Kidney (tissue), 14 donors: ENCODE data around the gene KCNJ15. TPM values are rescaled to one million over a fixed set of nuclear protein-coding genes. Genes with fewer than 3 reads are reported as not detected.

Experiments
- DNase-seq, 5 donors: peaks; one replicate each; pipeline ENCODE4 v3.0.0-alpha.2; 2013 to 2020
- FAIRE-seq: peaks from 2 replicates; lab custom pipeline; 2012; peaks lifted over from hg19 to GRCh38; lab: Jason Lieb, UNC
- H3K27ac ChIP-seq, 2 donors: one replicate each; pipeline ENCODE4 v1.7.0; 2013; ENCODE audit warnings: low read depth in 2 of 2, low read length in 2 of 2, inconsistent platforms in 1 of 2
- H3K27me3 ChIP-seq: one replicate; pipeline ENCODE4 v1.7.1; 2013; ENCODE audit warnings: low read length, inconsistent platforms; ENCODE audit not compliant: control insufficient read depth, insufficient read depth
- H3K36me3 ChIP-seq, 3 donors: one replicate each; pipeline versions ENCODE4 v1.7.0 to v1.7.1; 2013; ENCODE audit warnings: low read length in 3 of 3, control low read depth in 1 of 3, inconsistent platforms in 1 of 3; ENCODE audit not compliant: insufficient read depth in 3 of 3, control insufficient read depth in 2 of 3
- H3K4me1 ChIP-seq, 3 donors: one replicate each; pipeline versions ENCODE4 v1.7.0 to v1.7.1; 2013; ENCODE audit warnings: low read length in 3 of 3, inconsistent platforms in 1 of 3, low read depth in 1 of 3; ENCODE audit not compliant: control insufficient read depth in 2 of 3, insufficient read depth in 2 of 3
- H3K4me3 ChIP-seq, 3 donors: one replicate each; pipeline versions ENCODE4 v1.7.0 to v1.8.1; 2013; ENCODE audit warnings: low read length in 3 of 3, control low read depth in 1 of 3, inconsistent platforms in 1 of 3
- H3K9ac ChIP-seq, 3 donors: one replicate each; pipeline versions ENCODE4 v1.7.0 to v1.7.1; 2013; ENCODE audit warnings: low read length in 3 of 3, control low read depth in 1 of 3, inconsistent platforms in 1 of 3
- H3K9me3 ChIP-seq, 3 donors: one replicate each; pipeline versions ENCODE4 v1.7.0 to v1.7.1; 2013; ENCODE audit warnings: low read length in 3 of 3, control low read depth in 1 of 3, inconsistent platforms in 1 of 3; ENCODE audit not compliant: control insufficient read depth in 2 of 3, insufficient read depth in 1 of 3
- CTCF ChIP-seq: IDR thresholded peaks from 3 replicates; pipeline ENCODE4 v1.5.1; 2012; ENCODE audit warnings: mild to moderate bottlenecking, moderate library complexity, borderline replicate concordance; ENCODE audit not compliant: insufficient read depth; ENCODE audit errors: extremely low read depth
- intact Hi-C: fragments of 100-400 bp; cut with DNase I; formaldehyde crosslinking; loops from one replicate; pipeline ENCODE4 v1.11.1; 2022
- polyA plus RNA-seq: library from polyadenylated mRNA; stranded (reverse); fragments of 350-450 nt; fragmentation: Illumina TruSeq; extraction: RNeasy Lipid Tissue Mini Kit (QIAGEN cat#74804); gene quantifications from one replicate; pipeline ENCODE4 v1.2.3, GENCODE V29; 2014; ENCODE audit warnings: low read depth, low replicate concordance; ENCODE audit not compliant: insufficient read depth
- total RNA-seq: library from RNA; stranded (reverse); fragmentation: NEBNext Ultra II Directional; extraction: Animal tissue kit (Norgen Biotek cat#: 25700); gene quantifications from one replicate; pipeline ENCODE4 v1.2.1, GENCODE V29; 2021
- donor health status: control.
- donor health status: control.
- donor health status: control.
- donor health status: control.
- donor health status: control.
- donor health status: DM: yes; HTN: yes; CAD: no.
- donor health status: Normal renal cell carcinoma (clear cell type).

KCNJ15 gene
- total and polyA plus RNA-seq, 2 donors from 2014 or later: 102 to 142 TPM

- peak overlapping the region in 2 of 3 donors; percentile 67 to 75 for H3K4me3 ChIP-seq
- FAIRE-seq: no peak
- intact Hi-C loops: no loop called here
These were observed 2.9 kb downstream of the KCNJ15 start for GRCh38 chr21:38259665-38260064.

GRCh38 chr21:38260426-38260825 is 3.6 kb downstream of the KCNJ15 start:
- peaks cover 0 to 12% (median 11%) of the 10 kb centered on the region in 3 donors for H3K4me1 ChIP-seq
- no peak for DNase-seq
- peaks cover 0 to 3% (median 0%) of the 10 kb centered on the region in 3 donors for H3K36me3 ChIP-seq
- H3K9me3 ChIP-seq: no peaks in the 10 kb centered on the region
- no peak for TF ChIP-seq CTCF
- peak overlapping the region in 1 of 3 donors; percentile 83 for H3K9ac ChIP-seq
- intact Hi-C loops: no loop called here
- H3K27me3 ChIP-seq: no peaks in the 10 kb centered on the region
- H3K4me3 ChIP-seq: peak overlapping the region in 2 of 3 donors; percentile 21 to 75
- FAIRE-seq: no peak
- peak overlapping the region; percentile 56 to 64 for H3K27ac ChIP-seq

More at GRCh38 chr21:38259665-38260064, 2.9 kb downstream of the KCNJ15 start:
- Histone ChIP-seq H3K27me3 (no peaks in the 10 kb centered on the region), H3K9ac (peak overlapping the region in 1 of 3 donors; percentile 83), H3K36me3 (peaks cover 0 to 3% (median 0%) of the 10 kb centered on the region in 3 donors), H3K9me3 (no peaks in the 10 kb centered on the region), H3K4me1 (peaks cover 0 to 15% (median 12%) of the 10 kb centered on the region in 3 donors), H3K27ac (peak overlapping the region; percentile 77 to 91)
- DNase-seq: no peak
- no peak for TF ChIP-seq CTCF

DNA sequence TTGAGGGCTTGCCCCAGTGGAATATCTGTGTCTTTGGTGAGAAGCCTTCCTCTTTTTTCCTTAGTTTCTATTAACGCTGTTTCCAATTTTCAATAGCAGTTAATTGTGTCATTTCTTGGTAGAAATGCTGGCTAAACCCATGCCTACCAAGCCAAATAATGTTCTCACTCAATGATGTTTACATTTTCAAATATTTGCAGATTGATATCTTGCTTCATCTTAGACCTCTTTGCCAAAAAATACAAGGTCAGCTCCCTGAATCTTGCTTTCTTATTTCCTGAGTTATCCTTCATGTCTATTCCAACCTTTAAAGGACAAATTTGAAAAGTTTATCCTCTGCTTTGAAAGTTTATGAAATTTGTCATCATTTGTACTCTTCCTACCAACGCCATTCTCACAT is 5.1 kb downstream of the KCNJ15 start:
- no peak for DNase-seq
- H3K36me3 ChIP-seq: peaks cover 0 to 3% (median 0%) of the 10 kb centered on the region in 3 donors
- no peak for FAIRE-seq
- no peak overlapping the region for H3K4me3 ChIP-seq
- peaks cover 0 to 10% (median 8%) of the 10 kb centered on the region in 3 donors for H3K4me1 ChIP-seq
- intact Hi-C loops: no loop called here
- TF ChIP-seq CTCF: no peak
- H3K27me3 ChIP-seq: no peaks in the 10 kb centered on the region
- no peak overlapping the region for H3K27ac ChIP-seq
- H3K9ac ChIP-seq: no peak overlapping the region
- no peaks in the 10 kb centered on the region for H3K9me3 ChIP-seq

GRCh38 chr21:38263493-38263892 is 6.7 kb downstream of the KCNJ15 start:
- DNase-seq: no peak
- H3K4me1 ChIP-seq: peaks cover 0 to 17% (median 8%) of the 10 kb centered on the region in 3 donors
- no peaks in the 10 kb centered on the region for H3K27me3 ChIP-seq
- TF ChIP-seq CTCF: no peak
- H3K9ac ChIP-seq: no peak overlapping the region
- no peaks in the 10 kb centered on the region for H3K36me3 ChIP-seq
- no peaks in the 10 kb centered on the region for H3K9me3 ChIP-seq
- H3K4me3 ChIP-seq: no peak overlapping the region
- FAIRE-seq: no peak
- peak overlapping the region; percentile 44 to 78 for H3K27ac ChIP-seq
- intact Hi-C loops: no loop called here
